ENCODE results near the gene TOP1. TPM values are rescaled to one million over a fixed set of nuclear protein-coding genes. Genes with fewer than 3 reads are reported as not detected.

TOP1 gene
- total RNA-seq, 6 experiments from 2014 or later = 17.3 to 29.7 (median 25.5) TPM

GRCh38 chr20:40982415-40983145 is 46.0 kb upstream of the TOP1 start:
- TF ChIP-seq POLR2A (IDR thresholded peaks at IDR 0.05) = no peak
- TF ChIP-seq CTCF (IDR thresholded peaks at IDR 0.05) = no peak
- WGBS (ENCODE audit: insufficient coverage, low coverage, low lambda C conversion rate, missing lambda C conversion rate) = 71% methylated on average over 3 of the region's 3 CpGs

GRCh38 chr20:40983898-40984297 is 44.7 kb upstream of the TOP1 start:
- intact Hi-C loops (cut with DNase I) = no loop called here
- no peak overlapping the region for H3K4me3 ChIP-seq
- no peak for DNase-seq
- H3K36me3 ChIP-seq = no peaks in the 10 kb centered on the region
- no peak for TF ChIP-seq CTCF (IDR thresholded peaks at IDR 0.05)
- TF ChIP-seq POLR2A (IDR thresholded peaks at IDR 0.05) = no peak
- H3K9me3 ChIP-seq = no peaks in the 10 kb centered on the region
- ATAC-seq = no peak
- H3K4me1 ChIP-seq = no peaks in the 10 kb centered on the region
- whole genome bisulfite sequencing (ENCODE audit: insufficient coverage, low coverage, low lambda C conversion rate, missing lambda C conversion rate) = 80% methylated on average over 2 of the region's 2 CpGs
- H3K27ac ChIP-seq = no peak overlapping the region
- no peaks in the 10 kb centered on the region for H3K27me3 ChIP-seq

More at GRCh38 chr20:40982415-40983145, 46.0 kb upstream of the TOP1 start:
- intact Hi-C loops (cut with DNase I) = no loop called here
- DNase-seq = no peak
- H3K9me3 ChIP-seq = no peaks in the 10 kb centered on the region
- no peaks in the 10 kb centered on the region for H3K36me3 ChIP-seq
- H3K4me1 ChIP-seq = no peaks in the 10 kb centered on the region
- no peaks in the 10 kb centered on the region for H3K27me3 ChIP-seq
- H3K4me3 ChIP-seq = no peak overlapping the region
- ATAC-seq = no peak
- no peak overlapping the region for H3K27ac ChIP-seq

GRCh38 chr20:40984496-40984895 is 44.1 kb upstream of the TOP1 start:
- H3K4me3 ChIP-seq = no peak overlapping the region

GRCh38 chr20:40986774-40987173 is 41.8 kb upstream of the TOP1 start:
- no peak for TF ChIP-seq POLR2A (IDR thresholded peaks at IDR 0.05)
- TF ChIP-seq CTCF (IDR thresholded peaks at IDR 0.05) = no peak
- no peaks in the 10 kb centered on the region for H3K36me3 ChIP-seq
- H3K4me3 ChIP-seq = no peak overlapping the region
- intact Hi-C loops (cut with DNase I) = loop anchor here in 1 of 2 donors (5.0 kb wide), 1 partner anchor 111 kb away; no protein-coding TSS in a partner anchor
- 91% methylated on average over 2 of the region's 2 CpGs for WGBS (ENCODE audit: insufficient coverage, low coverage, low lambda C conversion rate, missing lambda C conversion rate)
- H3K27ac ChIP-seq = no peak overlapping the region
- DNase-seq = no peak
- no peaks in the 10 kb centered on the region for H3K27me3 ChIP-seq
- H3K4me1 ChIP-seq = no peaks in the 10 kb centered on the region
- H3K9me3 ChIP-seq = no peaks in the 10 kb centered on the region
- no peak for ATAC-seq

More at GRCh38 chr20:40984496-40984895, 44.1 kb upstream of the TOP1 start:
- no peak for DNase-seq
- H3K4me1 ChIP-seq = no peaks in the 10 kb centered on the region
- intact Hi-C loops (cut with DNase I) = no loop called here
- no peak for ATAC-seq
- no peak for TF ChIP-seq CTCF (IDR thresholded peaks at IDR 0.05)
- TF ChIP-seq POLR2A (IDR thresholded peaks at IDR 0.05) = no peak
- 80% methylated on average over 1 of the region's 4 CpGs for WGBS (ENCODE audit: insufficient coverage, low coverage, low lambda C conversion rate, missing lambda C conversion rate)
- no peak overlapping the region for H3K27ac ChIP-seq
- no peaks in the 10 kb centered on the region for H3K27me3 ChIP-seq
- H3K36me3 ChIP-seq = no peaks in the 10 kb centered on the region
- H3K9me3 ChIP-seq = no peaks in the 10 kb centered on the region

All from right lobe of liver (tissue), 6 donors.